Jurkat, Clone E6-1 (cell line): ENCODE data around the gene CDK8. TPM values are rescaled to one million over a fixed set of nuclear protein-coding genes. Genes with fewer than 3 reads are reported as not detected.

ENCODE experiments used
- DNase-seq: peaks from one replicate; pipeline ENCODE4 v3.0.0-alpha.2; 2011; ENCODE audit warnings: low read depth, low spot score
- H3K4me3 ChIP-seq: 2 replicates; pipeline ENCODE4 v1.5.1; 2011; ENCODE audit warnings: mild to moderate bottlenecking, low read length, control low read depth, moderate library complexity
- polyA plus RNA-seq: library from polyadenylated mRNA; unstranded; fragments of >200 nt; gene quantifications from one replicate; pipeline ENCODE4 v1.2.1, GENCODE V29; 2012; ENCODE audit warnings: missing spikeins; ENCODE audit not compliant: insufficient read length, insufficient read depth

The CDK8 gene
- polyA plus RNA-seq = 21.9 TPM

DNA sequence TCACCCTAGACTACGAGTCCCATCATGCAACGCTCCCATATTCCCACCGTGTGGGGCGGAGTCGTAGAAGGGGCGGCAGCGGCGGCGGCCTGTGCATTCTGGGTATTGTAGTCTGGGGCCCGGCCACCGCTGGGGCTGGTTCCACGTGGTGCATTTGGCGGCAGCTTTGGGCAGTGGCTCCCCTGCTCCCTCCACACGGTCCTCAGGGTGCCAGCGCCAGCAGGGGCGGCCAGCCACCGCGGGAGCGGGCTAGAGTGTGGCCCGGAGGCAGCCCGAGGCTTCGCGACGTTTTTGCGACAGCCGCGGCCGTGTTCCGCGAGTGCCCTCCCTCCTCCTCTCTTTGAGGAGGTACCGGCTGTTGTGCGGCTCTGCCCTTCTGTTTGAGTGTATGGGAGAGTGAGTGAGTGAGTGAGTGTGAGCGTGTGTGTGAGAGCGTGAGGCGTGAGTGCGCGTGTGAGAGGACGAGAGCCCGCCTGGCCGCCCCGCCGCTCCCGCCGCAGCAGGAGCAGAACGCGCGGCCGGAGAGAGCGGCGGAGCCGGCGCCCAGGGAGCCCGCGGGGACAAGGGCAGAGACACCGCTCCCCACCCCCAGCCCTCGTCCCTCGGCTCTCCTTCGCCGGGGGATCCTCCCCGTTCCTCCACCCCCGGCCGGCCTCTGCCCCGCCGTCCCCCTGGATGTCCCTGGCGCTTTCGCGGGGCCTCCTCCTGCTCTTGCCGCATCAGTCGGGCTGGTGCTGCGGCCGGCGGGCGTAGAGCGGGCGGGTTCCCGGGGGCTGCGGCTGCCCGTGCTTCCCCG lies at the start of gene CDK8:
CDK8 (plus strand) TSS at position 343 of the 796 bp plus-strand sequence. CDS start 513 bp downstream, outside the sequence.
- DNase-seq = peak; percentile 83
- peak within 1 kb of the TSS; percentile 72 for H3K4me3 ChIP-seq

DNA sequence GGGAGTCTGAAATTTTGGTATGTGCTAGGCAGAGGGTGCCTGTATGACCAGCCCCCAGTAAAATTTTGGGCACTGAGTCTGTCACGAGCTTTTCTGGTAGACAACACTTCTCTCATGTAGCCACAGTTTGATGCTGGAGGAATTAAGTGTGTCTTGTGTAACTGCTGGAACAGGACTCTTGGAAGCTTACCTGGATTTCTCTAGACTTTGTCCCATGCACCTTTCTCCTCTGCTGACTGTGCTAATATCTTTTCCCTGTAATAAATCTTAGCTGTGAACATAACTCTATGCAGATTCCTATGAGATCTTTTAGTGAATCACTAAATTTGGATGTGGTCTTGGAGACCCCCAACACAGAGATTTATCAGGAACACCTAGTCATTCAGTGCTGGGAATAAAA lies 45.6 kb upstream of the CDK8 start:
- H3K4me3 ChIP-seq = no peak overlapping the region
- DNase-seq = no peak

DNA sequence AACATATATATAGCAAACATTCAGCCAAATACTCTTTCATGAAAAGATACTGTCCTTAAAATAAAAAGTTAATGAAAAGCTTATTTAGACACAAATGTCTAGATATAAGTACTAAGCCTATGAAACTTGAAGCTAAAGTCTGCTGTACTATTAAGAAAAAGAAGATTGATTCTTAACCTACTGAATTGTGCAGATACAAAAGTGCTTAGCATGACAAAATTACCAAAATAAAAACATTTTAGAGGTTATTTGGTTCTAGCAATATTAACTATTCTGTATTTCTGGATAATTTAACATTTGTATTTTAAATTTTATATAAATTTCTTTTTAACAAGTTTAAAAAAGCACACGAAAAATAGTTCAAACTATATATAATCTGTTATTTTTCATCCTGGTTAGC lies 40.6 kb upstream of the CDK8 start:
- no peak for DNase-seq
- H3K4me3 ChIP-seq = no peak overlapping the region

DNA sequence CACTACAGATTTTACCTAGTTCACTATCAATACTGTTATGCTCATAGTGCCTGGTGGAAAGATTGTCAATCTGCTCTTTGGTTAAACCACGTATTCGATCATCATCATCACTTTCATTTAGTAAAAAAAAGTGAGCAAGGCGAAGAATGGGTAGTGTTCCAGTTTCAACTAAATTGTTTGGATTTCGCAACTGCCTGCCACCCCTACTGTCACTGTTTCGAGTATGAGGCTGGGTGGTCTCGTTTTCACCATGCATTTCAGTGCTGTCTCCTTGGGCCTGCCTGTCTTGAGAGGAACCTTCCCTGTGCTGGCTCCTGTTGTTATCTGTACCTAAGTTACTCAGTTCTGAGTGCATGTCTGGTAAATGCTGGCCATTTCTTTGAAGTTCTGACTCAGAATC lies 39.9 kb upstream of the CDK8 start:
- DNase-seq = no peak

DNA sequence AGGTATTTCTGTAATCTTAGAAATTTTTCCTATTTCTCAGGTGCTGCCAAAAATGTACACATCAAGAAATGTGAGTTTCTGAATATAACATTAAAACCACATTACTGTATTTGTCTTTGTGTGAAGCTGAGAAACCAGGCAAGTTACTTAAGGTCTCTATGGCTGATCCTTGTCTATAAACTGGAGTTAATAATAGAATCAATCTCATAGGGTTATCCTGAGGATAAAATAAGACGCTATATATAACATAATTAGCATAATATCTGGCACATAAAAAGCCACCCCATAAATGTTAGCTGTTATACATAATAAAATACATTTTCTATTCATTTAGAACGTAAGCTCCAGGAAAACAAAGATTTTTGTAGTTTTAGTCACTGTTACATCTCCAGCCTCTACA lies 37.9 kb upstream of the CDK8 start:
- H3K4me3 ChIP-seq = no peak overlapping the region
- no peak for DNase-seq

More for the DNA sequence above, 39.9 kb upstream of the CDK8 start:
- H3K4me3 ChIP-seq = no peak overlapping the region

DNA sequence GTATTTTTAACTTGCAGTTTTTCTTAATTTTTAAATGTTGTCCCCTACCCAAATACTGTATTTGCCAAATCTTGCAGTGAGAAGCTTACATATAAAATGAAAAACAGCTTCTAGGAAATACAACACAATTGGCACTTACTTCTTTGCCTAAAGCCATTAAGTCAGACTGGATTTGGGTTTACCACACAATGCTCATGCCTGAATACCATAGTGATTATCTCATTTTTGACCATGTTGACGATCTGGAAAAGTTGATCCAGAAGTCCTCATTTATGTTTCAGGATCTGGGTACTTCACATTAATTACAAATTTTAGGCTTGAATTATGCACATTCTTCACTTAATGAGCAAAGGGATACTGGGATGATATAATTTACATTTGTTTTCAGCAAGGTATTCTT lies 34.2 kb upstream of the CDK8 start:
- DNase-seq = no peak
- no peak overlapping the region for H3K4me3 ChIP-seq

DNA sequence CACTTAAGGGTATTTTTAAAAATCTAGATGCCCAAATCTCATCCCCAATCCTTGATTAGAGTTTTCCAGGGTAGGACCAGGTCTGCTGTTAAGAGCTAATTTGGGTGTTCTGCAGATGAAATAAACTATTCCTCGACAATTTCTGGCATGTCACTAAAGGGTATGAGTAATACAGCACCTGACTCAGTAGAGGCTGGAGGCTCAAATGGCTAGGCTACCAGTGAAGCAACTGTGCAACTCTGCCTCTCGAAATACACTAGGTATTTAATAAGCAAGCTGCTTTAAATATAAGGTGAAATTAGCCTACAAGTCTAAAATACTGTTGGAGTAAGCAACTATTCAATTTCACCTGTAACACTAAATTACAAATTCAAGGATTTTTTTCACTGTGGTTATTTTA lies 33.4 kb upstream of the CDK8 start:
- H3K4me3 ChIP-seq = peak overlapping the region; percentile 76
- no peak for DNase-seq

DNA sequence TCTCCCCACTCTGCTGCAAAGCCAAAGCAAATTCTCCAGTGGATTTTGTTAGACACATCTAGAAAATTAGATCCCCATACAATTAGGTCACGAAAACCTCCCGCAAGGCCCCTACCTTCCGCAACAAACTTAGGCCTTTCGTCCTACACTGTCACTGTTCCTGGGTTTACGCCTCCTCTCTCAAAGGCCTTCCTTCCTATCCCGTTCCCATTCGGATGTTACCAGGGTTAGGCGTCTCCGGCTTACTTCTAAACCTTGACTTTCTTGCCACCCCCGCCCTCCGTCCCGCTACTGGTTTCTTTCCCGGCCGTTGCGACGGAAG lies 32.6 kb upstream of the CDK8 start:
- no peak for DNase-seq
- peak overlapping the region; percentile 76 for H3K4me3 ChIP-seq

DNA sequence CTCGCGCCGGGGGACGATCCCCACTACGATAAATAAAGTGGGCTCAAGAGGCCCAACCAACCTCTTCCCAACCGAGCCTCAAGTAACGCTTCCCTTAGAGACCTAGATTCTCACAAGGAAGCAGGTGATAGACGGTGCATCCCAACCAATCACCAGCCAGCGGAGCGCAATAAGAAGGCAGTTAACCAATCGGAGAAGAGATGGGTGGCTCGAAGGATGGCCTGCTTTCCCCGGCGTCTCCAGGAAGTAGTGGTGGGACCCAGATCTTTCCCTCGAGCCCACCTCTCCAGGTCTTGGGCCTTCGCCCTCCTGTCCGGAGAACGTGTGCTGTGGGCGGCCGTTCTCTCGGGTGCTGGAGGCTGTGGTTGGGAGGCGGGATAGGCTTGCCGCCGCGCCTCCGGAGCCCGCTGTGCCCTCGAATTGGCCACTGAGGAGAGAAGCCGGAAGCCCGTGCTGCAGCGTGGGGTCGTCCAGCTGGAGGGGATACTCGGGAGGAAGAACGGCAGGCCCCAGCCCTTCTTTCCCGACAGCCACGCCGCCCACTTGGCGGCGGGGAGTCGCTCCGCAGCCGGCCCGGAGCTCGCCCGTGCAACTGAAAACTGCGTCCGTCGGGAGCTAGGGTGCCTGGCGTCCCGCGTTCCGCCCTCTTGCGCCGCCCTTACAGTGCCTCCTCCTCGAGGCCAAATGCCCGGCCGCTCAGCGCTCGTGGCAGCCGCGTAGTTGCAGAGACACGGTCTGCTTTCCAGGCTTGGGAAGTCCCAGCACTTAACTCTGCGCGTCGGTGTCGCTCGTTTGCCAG lies 32.0 kb upstream of the CDK8 start, which contains the start of gene RNF6:
RNF6 (minus strand) TSS at position 594 of the 799 bp plus-strand sequence. CDS start 2,665 bp downstream, outside the sequence.
- DNase-seq = peak; percentile 99
- peak within 1 kb of the TSS; percentile 76 for H3K4me3 ChIP-seq

DNA sequence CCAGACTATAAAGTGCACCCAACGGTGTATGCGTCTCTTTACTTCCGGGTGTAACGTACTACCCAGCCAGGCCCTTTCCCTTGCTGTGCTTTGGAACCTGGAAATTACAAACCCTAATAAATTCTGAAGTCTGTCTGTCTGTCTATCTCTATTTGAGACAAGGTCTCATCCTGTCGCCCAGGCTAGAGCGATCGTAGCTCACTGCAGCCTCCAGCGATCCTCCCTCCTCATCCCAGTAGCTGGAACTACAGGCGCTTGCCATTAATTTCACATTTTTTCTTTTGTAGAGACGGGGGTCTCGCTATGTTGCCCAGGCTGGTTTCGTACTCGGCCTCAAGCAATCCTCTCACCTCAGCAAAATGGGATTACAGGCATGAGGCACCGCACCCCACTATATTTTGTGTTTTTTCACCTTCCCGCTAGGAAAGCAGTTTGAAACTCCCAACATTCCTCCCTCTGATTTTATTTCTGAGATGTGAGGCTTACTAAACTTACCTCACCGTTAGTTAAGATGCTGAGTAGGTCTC lies 31.3 kb upstream of the CDK8 start:
- peak overlapping the region; percentile 76 for H3K4me3 ChIP-seq
- DNase-seq = no peak

DNA sequence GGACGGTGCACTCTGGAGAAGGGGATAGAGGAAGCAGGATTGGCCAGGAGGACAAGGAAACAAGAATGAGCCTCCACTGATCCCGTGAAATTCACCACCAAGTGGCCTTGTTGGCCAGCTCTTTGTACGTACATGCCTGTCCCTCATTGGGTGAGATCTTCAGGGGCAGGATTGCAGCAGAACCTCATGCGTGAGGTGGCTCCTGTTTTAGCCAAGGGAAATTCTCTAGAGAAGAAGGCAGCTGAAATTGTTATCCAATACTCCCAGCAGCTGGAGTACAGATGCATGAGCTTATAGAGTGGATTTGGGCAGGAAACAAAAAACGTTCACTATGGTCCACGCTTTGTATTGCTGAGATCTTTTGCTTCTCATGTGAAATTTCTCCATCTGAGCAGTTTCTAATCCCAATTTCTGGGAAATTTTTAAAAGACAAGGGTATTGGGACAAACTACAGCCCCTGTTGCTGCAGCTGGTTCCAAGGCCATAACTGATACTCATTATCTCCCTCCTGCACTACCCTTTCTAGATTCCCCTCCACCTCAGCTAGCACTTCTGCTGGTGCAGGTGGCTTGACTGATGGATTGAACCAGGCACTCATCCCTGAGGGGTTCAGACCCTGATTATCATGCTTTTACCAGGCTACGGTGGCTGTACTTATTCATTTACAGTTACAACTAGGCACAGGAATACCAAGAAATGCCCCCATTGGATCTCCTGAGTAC lies 27.9 kb upstream of the CDK8 start:
- no peak overlapping the region for H3K4me3 ChIP-seq
- no peak for DNase-seq

DNA sequence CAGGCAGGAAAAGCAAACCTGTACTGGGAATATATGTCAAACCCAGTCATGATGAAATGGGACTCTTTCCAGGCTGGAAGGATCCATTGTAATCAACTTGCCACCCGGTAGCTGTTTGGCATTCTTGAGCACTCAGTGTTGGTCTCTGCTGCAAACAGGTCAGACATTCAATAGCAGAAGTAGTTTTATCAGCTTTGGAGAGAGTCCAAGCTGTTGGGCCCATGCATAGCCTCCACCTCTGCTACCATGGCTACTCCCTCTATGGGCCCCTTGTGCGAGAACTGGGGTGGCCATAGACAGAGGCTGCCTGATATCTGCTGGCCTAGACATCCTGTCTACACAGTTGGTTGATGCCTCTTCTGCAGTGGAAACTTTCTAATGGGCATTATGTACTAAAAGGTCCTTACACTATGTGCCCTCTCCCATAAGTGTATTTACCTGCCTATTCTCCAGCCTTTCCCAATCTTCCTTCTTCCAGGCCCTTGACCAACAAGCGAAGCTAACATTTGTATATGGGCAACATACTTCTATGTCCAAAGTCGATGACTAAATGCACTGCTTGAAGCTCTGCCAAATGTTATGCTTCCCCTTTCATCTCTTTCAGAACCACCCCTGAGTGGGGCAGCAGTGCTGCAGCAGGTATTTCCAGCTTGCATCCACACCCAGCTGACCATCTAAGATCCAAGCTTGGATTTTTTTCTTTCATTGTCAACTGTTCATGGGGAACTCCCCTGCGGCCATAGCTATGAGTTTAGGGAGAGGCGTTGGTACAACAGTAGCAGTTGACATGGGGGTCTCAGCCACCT lies 26.6 kb upstream of the CDK8 start:
- no peak for DNase-seq
- H3K4me3 ChIP-seq = no peak overlapping the region

DNA sequence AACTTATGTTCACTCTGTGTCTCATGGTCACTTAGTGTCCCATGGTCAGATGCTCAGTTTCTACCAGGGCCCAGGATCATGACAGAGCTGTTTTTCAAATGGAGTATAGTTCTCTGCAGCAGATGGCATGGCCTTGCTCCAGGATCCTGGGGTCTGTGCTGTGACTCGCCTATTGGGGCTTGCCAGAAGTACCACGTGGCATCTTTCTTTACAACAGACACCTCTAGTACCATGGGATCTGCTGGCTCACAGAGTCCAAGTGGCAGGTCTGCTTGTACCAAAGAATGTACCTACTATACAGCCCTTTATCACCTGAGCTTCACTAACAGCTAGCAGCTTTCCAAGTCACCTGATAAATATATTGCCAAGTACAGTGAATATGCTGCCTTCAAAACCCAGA lies 25.8 kb upstream of the CDK8 start:
- no peak overlapping the region for H3K4me3 ChIP-seq
- DNase-seq = no peak

DNA sequence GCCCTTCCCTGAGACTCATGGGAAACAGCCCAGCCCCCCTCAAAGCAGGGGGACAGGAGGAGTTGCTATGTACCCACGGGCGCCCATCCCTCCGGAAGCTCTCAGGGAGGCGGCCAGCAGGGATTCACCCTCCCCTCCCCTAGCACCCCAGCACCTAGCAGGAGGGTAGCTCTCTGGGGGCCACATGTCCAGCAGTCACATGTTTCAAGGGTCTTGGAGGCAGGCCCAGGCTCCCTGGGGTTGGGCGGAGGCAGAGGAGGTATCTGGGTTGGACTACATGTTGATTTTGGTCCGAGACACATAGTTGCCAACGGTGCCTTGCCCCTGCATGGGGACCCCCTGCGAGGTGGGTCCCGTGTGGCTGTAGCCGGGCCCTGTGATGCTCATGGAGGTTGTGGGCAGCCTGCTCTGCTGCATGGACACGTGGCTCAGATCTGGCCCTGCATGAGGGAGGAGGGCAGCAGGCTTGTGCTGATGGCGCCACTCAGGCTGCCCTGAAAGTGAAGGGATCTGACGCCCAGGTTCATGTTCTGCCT lies 24.8 kb upstream of the CDK8 start:
- no peak for DNase-seq
- H3K4me3 ChIP-seq = no peak overlapping the region

DNA sequence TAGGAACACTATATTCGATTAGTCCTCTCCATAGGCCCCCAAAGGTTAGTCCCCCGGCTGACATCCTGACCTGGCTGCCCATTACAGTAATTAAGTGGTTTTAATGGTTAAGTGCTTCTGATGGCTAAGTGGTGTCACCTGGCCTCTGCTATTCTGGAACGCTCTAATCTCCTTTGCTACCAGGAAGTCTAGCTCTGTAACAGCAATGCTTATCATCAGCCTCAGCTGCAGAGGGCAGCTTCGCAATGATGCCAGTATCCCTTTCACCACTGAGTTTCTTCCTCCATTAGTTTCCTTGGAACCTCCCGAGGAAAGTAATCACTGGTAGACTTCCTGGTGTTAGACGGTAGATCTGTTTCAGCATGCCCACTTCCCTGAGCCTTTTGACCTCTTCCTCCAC lies 23.2 kb upstream of the CDK8 start:
- DNase-seq = no peak
- no peak overlapping the region for H3K4me3 ChIP-seq

DNA sequence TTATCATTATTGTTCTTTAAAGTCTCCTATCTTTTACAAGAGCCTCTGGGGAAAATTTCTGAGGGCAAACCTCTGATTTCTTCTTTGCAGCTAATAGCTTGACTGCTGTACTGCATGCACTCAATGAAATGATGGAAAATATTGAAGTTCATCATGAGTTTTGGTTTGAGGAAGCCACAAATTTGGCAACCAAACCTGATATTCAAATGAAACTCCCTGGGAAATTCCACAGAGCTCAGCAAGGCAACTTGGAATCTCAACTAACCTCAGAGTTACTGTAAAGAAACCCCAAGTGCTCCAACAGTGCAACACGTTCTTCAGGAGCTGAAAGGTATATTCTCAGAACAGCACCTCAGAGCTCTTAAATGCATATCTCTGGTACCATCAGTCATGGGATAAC lies 17.6 kb upstream of the CDK8 start:
- no peak overlapping the region for H3K4me3 ChIP-seq
- no peak for DNase-seq

DNA sequence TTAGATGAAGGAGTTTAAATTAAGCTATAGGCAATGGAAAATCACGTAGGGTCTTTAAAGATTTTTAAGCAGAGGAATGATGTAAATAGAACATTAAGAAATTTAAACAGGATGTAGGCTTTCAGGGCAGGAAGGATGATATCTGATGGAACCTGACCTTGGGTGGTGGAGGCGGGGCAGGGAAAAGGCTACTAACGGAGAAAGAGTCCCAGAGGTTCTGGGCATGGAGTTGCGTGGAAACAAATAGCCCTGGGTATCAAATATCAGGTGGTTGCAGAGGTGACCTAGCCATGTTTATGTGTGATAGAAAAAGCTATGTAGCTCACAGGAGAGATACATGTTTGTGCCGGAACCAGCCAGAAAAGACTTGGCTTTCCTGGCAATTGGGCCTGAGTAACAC lies 7.8 kb upstream of the CDK8 start:
- H3K4me3 ChIP-seq = no peak overlapping the region
- DNase-seq = no peak

DNA sequence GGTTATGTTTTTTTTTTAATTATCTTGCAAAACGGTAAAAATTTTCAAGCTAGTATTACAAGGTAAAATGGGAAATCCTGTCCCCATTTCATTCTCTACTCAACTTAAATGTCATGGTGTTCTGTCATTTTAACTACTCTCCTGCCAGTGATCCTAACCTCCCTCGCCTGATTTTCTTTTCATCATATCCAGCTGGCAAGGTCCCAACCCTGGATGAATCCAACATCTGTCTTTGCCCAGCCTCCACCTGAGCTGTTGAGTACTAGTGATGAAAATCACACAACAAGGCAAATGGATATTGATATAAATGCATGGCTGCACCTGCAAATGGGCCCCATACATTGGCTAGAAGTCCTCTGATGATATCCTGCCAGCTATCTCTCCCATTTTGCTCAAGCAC lies 6.9 kb upstream of the CDK8 start:
- no peak for DNase-seq
- H3K4me3 ChIP-seq = no peak overlapping the region

DNA sequence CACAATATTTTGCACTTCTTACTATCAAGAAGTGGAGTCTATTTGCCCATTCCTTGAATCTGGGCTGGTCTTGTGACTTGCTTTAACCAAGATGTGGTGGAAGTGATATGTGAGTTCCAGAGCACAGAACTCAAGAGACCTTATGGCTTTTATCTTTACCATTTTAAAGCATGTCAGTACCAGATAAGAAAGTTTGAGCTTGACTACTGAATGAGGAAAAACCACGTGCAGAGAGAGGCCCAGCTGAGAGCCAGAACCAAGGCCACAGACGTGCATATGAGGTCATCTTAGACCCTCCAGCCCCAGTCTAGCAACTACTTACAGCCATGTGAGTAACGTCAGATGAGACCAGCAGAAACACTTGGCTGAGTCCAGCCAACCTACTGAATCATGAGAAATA lies 6.3 kb upstream of the CDK8 start:
- DNase-seq = no peak

More for the DNA sequence above, 6.3 kb upstream of the CDK8 start:
- no peak overlapping the region for H3K4me3 ChIP-seq
